Inflammatory macrophage treated with lipopolysaccharide for 4 hours (primary cell): ENCODE measurements around the gene MTAP.
"Not testable (repeated sequence)": the region's sequence is repeated elsewhere in the genome, so short reads cannot be mapped to it uniquely, and the experiment has no call there.

Source experiments
- DNase-seq: peaks from one replicate; pipeline ENCODE4 v3.0.0-alpha.2; 2020

Gene MTAP

DNA sequence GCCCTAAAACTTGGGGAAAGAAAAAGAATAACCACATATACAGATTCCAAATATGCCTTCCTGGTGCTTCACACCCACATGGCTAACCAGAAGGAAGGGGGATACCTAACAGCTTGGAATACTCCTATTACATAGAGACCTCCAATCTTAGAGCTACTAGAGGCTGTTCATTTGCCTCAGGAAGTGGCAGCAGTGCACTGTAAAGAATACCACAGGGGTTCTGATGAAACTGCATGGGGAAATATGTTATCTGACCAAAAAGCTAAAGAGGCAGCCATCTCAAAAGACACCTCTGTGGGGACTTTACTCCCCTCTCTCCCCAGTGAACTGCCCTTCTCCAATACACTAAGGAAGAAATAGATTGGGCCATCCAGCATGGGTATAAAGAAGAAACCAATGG lies 125.3 kb downstream of the MTAP start:
- DNase-seq, result no peak

- DNase-seq, result peak; percentile 39
Observed at GRCh38 chr9:21931428-21931827, 129.0 kb downstream of the MTAP start.

DNA sequence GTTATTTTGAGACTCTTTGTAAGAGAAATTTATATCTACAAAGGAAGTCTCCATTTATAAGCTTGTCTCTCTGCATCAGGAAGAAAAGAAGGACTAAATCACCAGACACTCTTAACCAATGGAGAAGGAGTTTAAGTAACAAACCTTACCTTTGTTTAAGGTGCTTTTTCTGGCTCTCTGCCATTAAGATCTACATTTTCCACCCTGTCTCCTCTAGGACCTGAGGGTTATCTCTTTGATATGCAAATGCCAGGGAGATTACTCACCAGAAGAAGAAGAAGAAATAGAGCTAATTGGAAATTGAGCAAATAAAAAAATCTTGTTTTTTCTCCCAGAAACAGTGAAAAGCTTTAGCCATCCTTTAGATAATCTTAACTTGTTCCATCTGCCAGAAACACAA lies 130.8 kb downstream of the MTAP start:
- no peak for DNase-seq

DNA sequence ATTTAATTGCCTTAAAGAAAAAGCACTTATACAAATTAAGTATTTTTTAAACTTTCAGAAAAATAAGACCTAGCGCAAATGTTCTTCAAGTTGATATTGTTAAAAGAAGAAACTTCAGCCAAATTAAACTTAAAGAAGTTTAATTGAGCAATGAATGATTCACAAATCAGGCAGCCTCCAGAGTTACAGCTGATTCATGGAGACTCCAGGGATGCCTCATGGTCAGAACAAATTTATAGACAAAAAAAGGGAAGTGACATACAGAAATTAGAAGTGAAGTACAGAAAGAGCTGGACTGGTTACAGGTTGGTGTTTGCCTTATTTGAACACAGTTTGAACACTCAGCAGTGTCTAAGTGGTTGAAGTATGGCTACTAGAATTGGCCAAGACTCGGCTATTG lies 131.4 kb downstream of the MTAP start:
- peak; percentile 80 for DNase-seq

DNA sequence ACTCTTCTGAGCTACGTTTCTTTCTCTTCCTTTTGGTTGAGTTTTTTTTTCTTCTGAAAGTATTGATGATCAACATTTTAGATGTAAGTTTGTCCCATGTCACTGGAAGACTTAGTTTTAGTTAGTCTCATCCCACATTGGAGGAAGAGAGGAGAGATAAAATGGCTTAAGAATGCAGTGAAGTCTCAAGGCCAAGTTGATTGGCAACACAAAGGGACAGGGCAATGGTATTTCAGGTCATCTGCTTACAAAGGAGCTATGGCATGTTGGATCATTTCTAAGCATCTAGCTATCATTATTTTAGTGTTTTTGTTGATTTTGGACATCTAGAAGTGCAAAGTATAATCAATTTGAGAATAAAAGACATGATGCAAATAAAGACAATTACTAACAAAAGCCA lies 133.2 kb downstream of the MTAP start:
- no peak for DNase-seq

DNA sequence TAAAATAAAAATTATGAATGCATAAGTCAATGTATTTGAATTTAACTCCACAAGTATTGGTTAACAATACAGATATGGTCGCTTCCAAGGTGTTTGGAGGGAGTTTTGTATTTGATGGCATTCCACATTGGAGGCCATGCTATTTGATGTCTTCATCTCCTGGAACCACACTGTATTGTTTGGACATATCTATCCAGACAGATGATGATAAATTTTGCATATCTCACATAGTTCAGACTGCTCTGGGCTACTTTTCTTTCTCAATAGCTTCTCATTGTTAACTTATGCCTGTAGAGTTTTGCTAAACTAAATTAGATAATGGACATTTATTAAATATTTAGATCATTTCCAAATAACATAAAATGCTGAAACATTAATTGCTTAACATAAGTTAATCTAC lies 133.7 kb downstream of the MTAP start:
- DNase-seq, result no peak

DNA sequence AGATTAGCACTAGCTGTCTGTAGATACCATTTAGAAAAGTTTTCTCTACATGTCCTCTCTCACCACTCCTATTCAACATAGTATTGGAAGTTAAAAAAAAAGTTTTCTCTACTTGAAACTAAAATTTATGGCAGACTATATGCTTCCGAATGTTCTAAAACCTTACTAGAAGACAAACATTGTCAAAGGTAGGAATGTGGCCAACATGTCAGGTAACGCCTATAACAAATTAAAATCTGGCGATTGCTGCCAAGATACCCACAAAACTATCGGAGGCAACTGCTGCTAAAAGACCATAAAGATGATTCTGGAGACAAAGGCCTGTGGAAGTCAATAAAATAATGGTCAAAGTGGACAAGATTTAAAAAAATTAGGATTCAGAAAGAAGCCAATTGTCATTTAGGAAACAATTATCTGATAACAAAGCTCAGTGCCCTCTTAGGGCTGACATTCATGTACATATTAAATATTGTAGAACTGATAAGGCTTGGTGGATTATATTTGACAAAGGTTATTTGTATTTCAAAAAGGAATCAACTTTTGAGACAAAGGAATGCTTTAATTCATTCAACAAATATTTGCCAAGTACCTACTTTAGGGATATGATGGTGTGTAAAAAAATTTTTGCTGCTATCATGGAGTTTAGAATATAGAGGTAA lies 139.0 kb downstream of the MTAP start:
- no peak for DNase-seq

- no peak for DNase-seq
Observed at GRCh38 chr9:21943464-21943863, 141.0 kb downstream of the MTAP start.

DNA sequence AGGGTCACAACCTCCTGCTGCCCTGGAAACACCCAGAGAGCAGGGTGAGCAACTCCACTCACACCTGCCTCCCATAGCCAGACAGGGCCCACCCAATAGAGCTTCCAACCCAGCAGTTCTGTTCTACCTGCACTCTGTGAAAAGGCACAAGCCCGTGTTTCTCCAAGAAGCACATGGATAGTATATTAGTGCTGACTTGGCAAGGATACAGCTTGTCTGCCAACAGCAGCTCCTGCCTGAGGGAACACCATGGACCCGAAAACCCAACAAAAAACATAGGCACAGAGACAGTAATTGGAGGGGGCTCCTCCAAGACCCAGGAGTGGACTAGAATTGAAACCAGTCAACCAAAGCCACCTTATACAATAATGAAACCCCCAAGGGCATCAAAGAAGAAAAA lies 143.2 kb downstream of the MTAP start:
- DNase-seq, result no peak

GRCh38 chr9:21958833-21959232 lies 156.4 kb downstream of the MTAP start:
- no peak for DNase-seq

GRCh38 chr9:21959268-21959667 lies 156.8 kb downstream of the MTAP start:
- DNase-seq, result not testable (repeated sequence)

GRCh38 chr9:21961569-21961968 lies 159.1 kb downstream of the MTAP start:
- no peak for DNase-seq

DNA sequence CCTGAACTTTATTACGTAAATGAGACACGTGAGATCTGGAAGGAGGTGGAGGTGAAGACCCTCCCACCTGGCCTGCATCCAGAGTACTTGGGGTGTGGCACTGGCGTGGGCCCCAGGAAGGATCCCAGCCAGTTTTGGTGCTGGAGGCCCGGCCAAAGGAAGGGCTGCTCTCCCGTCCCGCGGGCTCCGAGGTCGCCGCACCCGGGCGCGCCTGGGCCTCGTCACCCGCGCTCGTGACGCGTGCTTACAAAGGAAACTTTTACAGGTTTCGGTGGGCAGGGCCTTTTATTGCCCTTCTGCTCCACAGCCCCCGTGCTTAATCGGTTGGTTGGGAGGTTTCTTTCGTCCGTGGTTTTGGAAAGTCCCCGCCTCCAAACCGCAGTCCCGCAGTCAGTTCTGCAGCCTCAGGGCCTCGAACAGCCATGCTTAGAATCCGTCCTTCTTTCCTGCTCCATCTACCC lies 162.5 kb downstream of the MTAP start:
- peak; percentile 68 for DNase-seq

DNA sequence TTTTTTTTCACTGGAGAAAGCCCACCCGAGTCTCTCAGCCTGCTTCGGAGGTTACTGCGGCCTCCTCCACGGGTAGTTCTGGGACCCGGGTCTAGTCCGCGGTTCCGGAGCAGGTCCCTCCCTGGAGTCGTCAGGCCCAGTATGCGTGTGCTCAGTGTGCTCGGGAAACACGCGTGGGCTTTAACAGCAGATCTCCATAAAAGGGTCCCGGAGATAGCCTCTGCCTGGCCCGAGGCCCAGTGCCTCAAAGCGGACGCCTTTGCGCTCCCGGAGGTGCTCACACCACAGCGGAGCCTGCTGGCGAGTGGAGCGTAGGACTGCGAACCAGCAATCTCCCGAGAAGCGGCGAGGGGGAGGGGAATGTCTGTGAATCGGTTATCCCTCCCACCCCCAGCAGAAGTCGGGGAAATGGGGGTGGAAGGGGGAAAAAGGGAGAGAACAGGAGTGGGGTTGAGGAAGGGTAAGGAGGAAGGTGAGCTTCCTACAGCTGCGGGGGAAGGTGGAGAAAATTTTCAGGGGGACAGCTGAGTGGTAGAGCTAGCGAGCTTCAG lies 163.0 kb downstream of the MTAP start:
- peak; percentile 73 for DNase-seq

GRCh38 chr9:21966140-21966851 lies 163.9 kb downstream of the MTAP start:
- DNase-seq, result no peak

DNA sequence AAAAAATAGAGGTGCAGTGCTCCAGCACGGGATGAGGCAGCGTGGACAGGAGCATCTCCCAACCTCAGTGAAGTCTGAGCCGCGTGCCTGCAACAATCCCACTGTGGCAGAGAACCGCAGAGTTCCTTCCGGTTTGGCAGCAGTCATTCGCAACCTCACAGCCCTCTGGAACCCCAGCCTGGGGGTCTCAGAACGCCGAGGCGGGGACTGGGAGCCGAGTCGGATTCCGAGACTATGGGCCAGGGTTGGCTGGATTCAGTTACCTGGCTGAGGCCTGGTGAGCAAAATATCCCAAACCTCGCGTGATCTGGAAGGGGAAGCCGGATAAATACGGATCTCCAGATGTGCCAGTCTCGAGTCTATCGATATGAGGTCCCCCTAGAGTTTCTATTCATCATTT lies 164.7 kb downstream of the MTAP start:
- no peak for DNase-seq

- peak; percentile 35 for DNase-seq
Observed at GRCh38 chr9:21967702-21968101, 165.3 kb downstream of the MTAP start.

GRCh38 chr9:21968331-21969010 lies 166.0 kb downstream of the MTAP start:
- no peak for DNase-seq

- no peak for DNase-seq
Observed at GRCh38 chr9:21969011-21969940, 166.8 kb downstream of the MTAP start.

DNA sequence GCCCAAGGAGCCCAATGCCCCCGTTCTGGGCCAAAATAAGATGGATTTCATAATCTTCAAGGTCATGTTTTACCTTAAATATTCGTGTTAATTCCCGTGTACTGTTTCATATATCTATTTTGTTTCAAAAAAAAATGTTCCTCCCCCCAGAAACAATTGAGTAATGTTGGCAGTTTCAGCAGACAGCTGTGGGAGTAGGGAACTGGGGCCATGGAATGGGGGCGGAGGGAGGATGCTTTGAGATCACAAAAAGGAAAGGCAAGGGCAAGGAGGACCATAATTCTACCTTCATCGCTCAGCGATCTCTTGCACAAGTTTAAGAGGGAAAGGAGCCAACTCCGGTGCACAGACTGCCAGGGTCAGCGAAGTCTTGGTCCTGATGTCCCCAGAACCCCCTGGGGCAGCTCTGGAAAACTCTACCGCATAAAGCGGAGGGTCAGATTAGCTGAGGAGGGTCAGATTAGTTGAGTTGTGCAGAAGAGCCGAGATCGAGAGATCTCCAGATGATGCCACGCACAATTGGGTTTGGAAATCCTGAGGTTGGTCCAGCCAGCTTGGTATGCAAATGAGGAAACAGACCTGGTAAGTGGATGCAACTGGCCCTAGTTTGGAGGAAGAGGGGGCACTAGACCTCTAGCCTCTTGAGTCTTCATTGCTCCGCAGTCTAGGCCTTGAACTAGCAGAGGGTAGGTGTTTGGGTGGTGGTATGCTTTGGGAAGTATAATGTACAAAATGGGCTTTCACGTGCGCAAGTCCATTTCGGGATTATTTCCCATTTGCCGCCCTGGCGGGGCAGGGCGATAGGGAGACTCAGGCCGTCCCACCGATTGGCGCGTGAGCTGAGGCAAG lies 167.7 kb downstream of the MTAP start:
- peak; percentile 43 for DNase-seq

- peak; percentile 56 for DNase-seq
Observed at GRCh38 chr9:21970800-21971640, 168.6 kb downstream of the MTAP start.
